GM18951 (cell line): Measurements from ENCODE around the gene LMOD1.

ENCODE experiments used
- POLR2A ChIP-seq: IDR thresholded peaks from 4 replicates; pipeline ENCODE4 v1.6.1; 2011; ENCODE audit warnings: mild to moderate bottlenecking; ENCODE audit not compliant: insufficient read length, insufficient read depth; ENCODE audit errors: extremely low read depth
- in situ Hi-C: fragments of 300-500 bp; cut with MboI; formaldehyde crosslinking; loops from one replicate; pipeline ENCODE4 v1.12.0; 2022; ENCODE audit warnings: low sequenced_read_pairs, mixed read lengths, inconsistent platforms; ENCODE audit not compliant: unreplicated experiment

The LMOD1 gene

GRCh38 chr1:201946224-201946908 is at the start of gene LMOD1:
Gene LMOD1, minus strand, starts transcription at chr1:201946548. Its CDS starts 208 bp downstream, at chr1:201946340.
- in situ Hi-C loops, result no loop called here
- TF ChIP-seq POLR2A, result no peak

GRCh38 chr1:201990427-201990826 is 44.1 kb upstream of the LMOD1 start:
- in situ Hi-C loops, result no loop called here
- TF ChIP-seq POLR2A, result no peak

- TF ChIP-seq POLR2A, result no peak
- in situ Hi-C loops, result no loop called here
Measured at GRCh38 chr1:201989354-201990128, 43.2 kb upstream of the LMOD1 start.

GRCh38 chr1:201988601-201989000 is 42.3 kb upstream of the LMOD1 start:
- in situ Hi-C loops, result no loop called here
- no peak for TF ChIP-seq POLR2A

GRCh38 chr1:201985355-201985754 is 39.0 kb upstream of the LMOD1 start:
- in situ Hi-C loops, result no loop called here
- no peak for TF ChIP-seq POLR2A

GRCh38 chr1:201984446-201984845 is 38.1 kb upstream of the LMOD1 start:
- in situ Hi-C loops, result no loop called here
- TF ChIP-seq POLR2A, result no peak

GRCh38 chr1:201983380-201983805 is 37.0 kb upstream of the LMOD1 start:
- in situ Hi-C loops, result no loop called here
- TF ChIP-seq POLR2A, result no peak

GRCh38 chr1:201982623-201983379 is 36.5 kb upstream of the LMOD1 start, which contains the start of gene RNPEP:
Gene RNPEP, plus strand, starts transcription at chr1:201982648. Its CDS starts 19 bp downstream, at chr1:201982667.
- in situ Hi-C loops, result no loop called here
- peak; percentile 81 for TF ChIP-seq POLR2A

- TF ChIP-seq POLR2A, result no peak
- in situ Hi-C loops, result no loop called here
Measured at GRCh38 chr1:201982082-201982622, 35.8 kb upstream of the LMOD1 start.

GRCh38 chr1:201970334-201971159 is 24.2 kb upstream of the LMOD1 start:
- no peak for TF ChIP-seq POLR2A
- in situ Hi-C loops, result no loop called here

GRCh38 chr1:201968202-201968925 is 22.0 kb upstream of the LMOD1 start:
- TF ChIP-seq POLR2A, result no peak
- in situ Hi-C loops, result loop anchor here (5.0 kb wide), 1 partner anchor 76 kb away; no protein-coding TSS in a partner anchor
